ENCODE results near the gene DYRK3.

DNA sequence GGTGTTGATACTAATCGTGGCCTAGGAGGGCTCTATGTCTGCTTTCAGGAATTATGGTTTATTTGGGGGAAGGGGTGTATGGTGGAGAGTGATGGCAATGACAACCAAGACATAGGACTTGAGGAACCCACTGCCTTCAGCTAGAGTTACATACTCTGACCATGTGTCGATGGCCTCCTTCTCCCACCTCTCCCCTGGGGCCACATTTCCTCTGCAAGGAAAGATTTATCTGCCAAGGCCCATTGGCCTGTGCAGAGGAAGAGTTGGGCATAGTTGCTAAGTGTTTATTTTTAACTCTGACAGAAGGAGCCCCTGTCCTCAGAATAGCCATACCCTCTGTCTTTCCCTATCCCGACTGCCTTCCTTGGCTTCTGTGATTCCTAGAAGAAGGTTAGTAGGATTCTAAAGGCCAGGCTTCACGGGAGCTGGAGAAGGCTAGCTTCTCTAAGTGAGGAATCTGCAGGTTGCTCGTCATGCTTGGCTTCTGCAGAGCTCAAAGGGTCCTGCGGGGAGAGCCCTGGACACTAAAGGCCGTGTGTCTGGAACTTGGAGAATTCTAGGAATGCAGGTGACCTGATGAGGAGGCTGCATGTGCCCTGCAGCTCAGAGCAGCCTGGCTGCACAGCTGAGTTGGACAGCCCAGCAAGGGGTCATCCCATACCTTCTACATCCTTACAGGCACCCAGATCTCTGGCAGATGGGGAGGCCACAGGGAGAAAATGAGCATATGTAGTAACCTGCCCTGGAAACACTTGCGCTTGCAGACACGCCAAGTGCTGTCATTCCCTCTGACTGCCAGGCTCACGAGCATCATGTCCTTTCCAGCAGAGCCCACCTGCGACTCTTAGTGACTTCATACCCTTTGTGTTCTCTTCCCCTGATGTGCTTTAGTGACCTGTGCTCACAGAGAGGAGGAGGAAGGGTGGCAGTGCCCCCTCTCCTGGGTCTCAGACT, 59.1 kb downstream of the DYRK3 start:
- TF ChIP-seq, protein P1, sequence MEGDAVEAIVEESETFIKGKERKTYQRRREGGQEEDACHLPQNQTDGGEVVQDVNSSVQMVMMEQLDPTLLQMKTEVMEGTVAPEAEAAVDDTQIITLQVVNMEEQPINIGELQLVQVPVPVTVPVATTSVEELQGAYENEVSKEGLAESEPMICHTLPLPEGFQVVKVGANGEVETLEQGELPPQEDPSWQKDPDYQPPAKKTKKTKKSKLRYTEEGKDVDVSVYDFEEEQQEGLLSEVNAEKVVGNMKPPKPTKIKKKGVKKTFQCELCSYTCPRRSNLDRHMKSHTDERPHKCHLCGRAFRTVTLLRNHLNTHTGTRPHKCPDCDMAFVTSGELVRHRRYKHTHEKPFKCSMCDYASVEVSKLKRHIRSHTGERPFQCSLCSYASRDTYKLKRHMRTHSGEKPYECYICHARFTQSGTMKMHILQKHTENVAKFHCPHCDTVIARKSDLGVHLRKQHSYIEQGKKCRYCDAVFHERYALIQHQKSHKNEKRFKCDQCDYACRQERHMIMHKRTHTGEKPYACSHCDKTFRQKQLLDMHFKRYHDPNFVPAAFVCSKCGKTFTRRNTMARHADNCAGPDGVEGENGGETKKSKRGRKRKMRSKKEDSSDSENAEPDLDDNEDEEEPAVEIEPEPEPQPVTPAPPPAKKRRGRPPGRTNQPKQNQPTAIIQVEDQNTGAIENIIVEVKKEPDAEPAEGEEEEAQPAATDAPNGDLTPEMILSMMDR (IDR thresholded peaks at IDR 0.05) = no peak
- TF ChIP-seq EZH2phosphoT487 (IDR thresholded peaks at IDR 0.05) (no peak), EZH2 (IDR thresholded peaks at IDR 0.05) (no peak)
